K562 (cell line): ENCODE data around the gene RNF224. TPM values are rescaled to one million over a fixed set of nuclear protein-coding genes. Genes with fewer than 3 reads are reported as not detected.
A peak's percentile ranks its signal among the peaks of the same experiment; 100 is the strongest.

Source experiments
- ATAC-seq: fragments of 200-7000 bp; cut with Tn5 transposase; 3 replicates; pipeline ENCODE4 v1.9.1; 2020; ENCODE audit warnings: moderate library complexity
- BruUV-seq: library from RNA; stranded (reverse); fragments of 400-500 nt; replicated peaks from 2 replicates; lab custom pipeline; 2021; lab: Mats Ljungman, UMichigan
- CTCF ChIA-PET: fragments of 300-600 bp; formaldehyde crosslinking; extraction: SDS; loops from one replicate; lab custom pipeline; 2021; ENCODE audit warnings: low intra/inter-chr PET ratio; lab: Yijun Ruan, JAX
- POLR2A ChIA-PET: fragments of 300-600, 350-650 bp; sonication (Branson Sonifier 250); formaldehyde crosslinking; extraction: SDS; loops from one replicate; lab custom pipeline; 2021; ENCODE audit warnings: antibody characterized with exemption, inconsistent platforms; lab: Yijun Ruan, JAX
- DNase-seq, 4 experiments: peaks; one replicate each; pipeline versions ENCODE4 v3.0.0 to v3.0.0-alpha.2; 2011 to 2018; ENCODE audit warnings: low spot score in 3 of 4, mixed read lengths in 3 of 4; ENCODE audit errors: extremely low read depth in 1 of 4
- FAIRE-seq: peaks from 2 replicates; lab custom pipeline; 2011; peaks lifted over from hg19 to GRCh38; lab: Jason Lieb, UNC
- H2AFZ ChIP-seq: 2 replicates; pipeline ENCODE4 v1.6.0; 2011; ENCODE audit warnings: low read depth, low read length, control low read depth, inconsistent platforms
- H3K27ac ChIP-seq: fragments of 200-600 bp; 3 replicates; pipeline ENCODE4 v1.8.0; 2011; ENCODE audit warnings: low read depth, mild to moderate bottlenecking, control low read depth, inconsistent platforms, low read length, moderate library complexity, mixed read lengths; ENCODE audit errors: extremely low read depth
- H3K27me3 ChIP-seq, 2 experiments: fragments of 300-600 bp in 1 of 2; 2 replicates in 1 of 2; 3 replicates in 1 of 2; pipeline versions ENCODE4 v1.6.0 to v1.8.0; 2011; ENCODE audit warnings: inconsistent platforms in 2 of 2, low read length in 2 of 2, mild to moderate bottlenecking in 1 of 2, mixed read lengths in 1 of 2, moderate library complexity in 1 of 2; ENCODE audit not compliant: control insufficient read depth in 2 of 2, insufficient read depth in 2 of 2
- H3K36me3 ChIP-seq: fragments of 300-600 bp; 3 replicates; pipeline ENCODE4 v1.8.0; 2011; ENCODE audit warnings: mild to moderate bottlenecking, low read length, inconsistent platforms; ENCODE audit not compliant: control insufficient read depth, insufficient read depth
- H3K4me1 ChIP-seq, 2 experiments: fragments of 200-600 bp in 1 of 2; replicated peaks in 1 of 2; 2 replicates in 1 of 2; 3 replicates in 1 of 2; pipeline versions ENCODE4 v1.5.1 to v1.8.0; 2011; ENCODE audit warnings: inconsistent platforms in 2 of 2, low read length in 2 of 2, mild to moderate bottlenecking in 1 of 2, mixed read lengths in 1 of 2, moderate library complexity in 1 of 2; ENCODE audit not compliant: control insufficient read depth in 2 of 2, insufficient read depth in 2 of 2
- H3K4me2 ChIP-seq: 2 replicates; pipeline ENCODE4 v1.6.1; 2011; ENCODE audit warnings: low read length, control low read depth, inconsistent platforms, mixed read lengths; ENCODE audit not compliant: insufficient read depth
- H3K4me3 ChIP-seq: fragments of 200-600 bp; sonication (generic), shearing (Covaris generic); 2 replicates; pipeline ENCODE4 v1.5.1; 2016; ENCODE audit warnings: control low read depth, inconsistent platforms
- H3K79me2 ChIP-seq: fragments of 200-600 bp; 3 replicates; pipeline ENCODE4 v1.8.0; 2011; ENCODE audit warnings: low read length, inconsistent platforms; ENCODE audit not compliant: control insufficient read depth, insufficient read depth
- H3K9ac ChIP-seq, 2 experiments: 2 replicates each; pipeline versions ENCODE4 v1.6.0 to v1.6.1; 2011; ENCODE audit warnings: low read depth in 2 of 2, low read length in 2 of 2, control low read depth in 1 of 2, inconsistent platforms in 1 of 2, mild to moderate bottlenecking in 1 of 2, mixed read lengths in 1 of 2; ENCODE audit not compliant: insufficient read depth in 1 of 2
- H3K9me1 ChIP-seq: one replicate; pipeline ENCODE4 v1.6.0; 2011; ENCODE audit warnings: inconsistent platforms, mild to moderate bottlenecking, low read length, moderate library complexity; ENCODE audit not compliant: control insufficient read depth, insufficient read depth
- H3K9me3 ChIP-seq: replicated peaks from 2 replicates; pipeline ENCODE4 v1.5.1; 2011; ENCODE audit warnings: low read depth, low read length, inconsistent platforms; ENCODE audit not compliant: control insufficient read depth, insufficient read depth
- H4K20me1 ChIP-seq: replicated peaks from 2 replicates; pipeline ENCODE4 v1.6.1; 2011; ENCODE audit warnings: low read length, inconsistent platforms, mixed read lengths; ENCODE audit not compliant: control insufficient read depth, insufficient read depth
- CBX2 ChIP-seq: fragments of 200-600 bp; sonication (generic); IDR thresholded peaks from one replicate; pipeline ENCODE4 v1.6.1; 2012; ENCODE audit warnings: mild to moderate bottlenecking, low read length, inconsistent platforms; ENCODE audit not compliant: insufficient read depth, poor library complexity, severe bottlenecking
- FIP1L1 ChIP-seq: fragments of 200-400 bp; formaldehyde crosslinking; IDR thresholded peaks from 2 replicates; pipeline ENCODE4 v1.6.1; 2018; ENCODE audit warnings: mild to moderate bottlenecking, low read depth, low read length; ENCODE audit not compliant: poor library complexity, severe bottlenecking
- NONO ChIP-seq, 2 experiments: fragments of 200-400 bp in 1 of 2; fragments of 450-650 bp in 1 of 2; formaldehyde crosslinking in 1 of 2; IDR thresholded peaks; 2 replicates each; pipeline ENCODE4 v1.6.1; 2017; ENCODE audit warnings: low read depth in 2 of 2, mild to moderate bottlenecking in 2 of 2, moderate library complexity in 2 of 2, low read length in 1 of 2
- PCBP1 ChIP-seq: fragments of 200-400 bp; formaldehyde crosslinking; IDR thresholded peaks from 2 replicates; pipeline ENCODE4 v1.6.1; 2018; ENCODE audit warnings: mild to moderate bottlenecking, low read depth, low read length; ENCODE audit not compliant: poor library complexity, severe bottlenecking
- POLR2G ChIP-seq: fragments of 200-400 bp; formaldehyde crosslinking; IDR thresholded peaks from 2 replicates; pipeline ENCODE4 v1.6.1; 2017; ENCODE audit warnings: low read depth, mild to moderate bottlenecking, antibody characterized with exemption, low read length, moderate library complexity
- ZKSCAN3 ChIP-seq: fragments of 250-450 bp; sonication (Bioruptor Pico); IDR thresholded peaks from 2 replicates; pipeline ENCODE4 v1.4.0; 2020
- WGBS: fragments of 100-300 bp; shearing (Covaris generic); methylation state at CpG from one replicate; pipeline ENCODE4 v1.1.6; 2016; ENCODE audit warnings: low coverage, mixed read lengths; ENCODE audit not compliant: insufficient coverage; ENCODE audit errors: missing lambda C conversion rate; 5-methylcytosine and 5-hydroxymethylcytosine counted together
- in situ Hi-C: fragments of 300-500 bp; cut with MboI; formaldehyde crosslinking; loops from 4 replicates; pipeline ENCODE4 v1.15.0; 2018; ENCODE audit warnings: inconsistent platforms, mixed read lengths
- intact Hi-C: fragments of 100-400 bp; cut with micrococcal nuclease; formaldehyde crosslinking; loops from 2 replicates; pipeline ENCODE4 v1.14.2; 2022
- polyA plus RNA-seq, 8 experiments: library from polyadenylated mRNA; depleted of rRNA in 4 of 8; stranded (reverse) in 5 of 8; unstranded in 3 of 8; fragments of >200 nt; fragmentation: Nextera tagmentation in 2 of 8; fragmentation: Illumina TruSeq in 1 of 8; extraction: Ambion mirVana in 2 of 8; extraction: Trizol in 1 of 8; gene quantifications; 2 replicates each; pipeline versions ENCODE4 v1.2.1 to v1.2.3, GENCODE V29; 2011 to 2014; ENCODE audit warnings: inconsistent platforms in 1 of 8, missing spikeins in 1 of 8
- total RNA-seq, 7 experiments: library from RNA; depleted of rRNA in 6 of 7; stranded (reverse); fragments of >200 nt in 6 of 7; fragmentation: Illumina TruSeq in 2 of 7; extraction: Trizol in 2 of 7; gene quantifications; 2 replicates each; pipeline versions ENCODE4 v1.2.1 to v1.2.3, GENCODE V29; 2011 to 2021; ENCODE audit warnings: low replicate concordance in 1 of 7

RNF224 gene
- total and polyA plus RNA-seq, 9 of the 15 experiments (the other 6 are each of a cell fraction or from before 2014, with no cell fraction given): not detected

DNA sequence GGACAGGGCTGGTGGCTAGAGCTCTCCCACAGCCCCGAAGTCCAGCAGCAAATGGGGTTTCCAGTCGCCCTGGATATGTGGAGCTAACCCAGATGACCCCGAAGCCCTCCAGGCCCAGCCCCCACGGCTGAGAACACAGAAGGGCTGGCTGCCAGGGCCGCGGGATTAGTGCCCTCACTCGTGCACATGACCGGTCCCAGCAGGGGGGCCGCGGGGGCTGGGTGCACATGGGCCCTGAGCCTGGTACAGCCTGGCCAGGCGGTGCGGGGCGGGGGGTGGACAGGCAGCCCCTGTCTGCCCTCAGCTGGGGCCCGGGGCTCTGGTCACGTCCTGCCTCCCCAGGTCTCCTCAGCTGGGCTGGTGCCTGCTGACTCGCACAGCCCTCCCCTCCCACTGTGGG lies 32.9 kb upstream of the RNF224 start:
- H3K79me2 ChIP-seq: peaks cover 49% of the 10 kb centered on the region
- no peaks in the 10 kb centered on the region for H3K9me3 ChIP-seq
- H3K27me3 ChIP-seq: no peaks in the 10 kb centered on the region
- no peak overlapping the region for H2AFZ ChIP-seq
- peak overlapping the region in 1 of 2 experiments; percentile 81; a peak in 2 of 4 replicates for H3K9ac ChIP-seq
- ATAC-seq (no peak), DNase-seq (no peak), FAIRE-seq (no peak)
- POLR2A ChIA-PET: interaction anchor here (0.6 to 1.6 kb wide), 5 partner anchors 10 to 128 kb away, joined by 3 to 9 read pairs (median 7); partner anchors contain the start of genes RNF208 and TUBB4B
- peaks cover 38% of the 10 kb centered on the region; the same call in 1 of the 3 replicates for H3K36me3 ChIP-seq
- peaks cover 5% of the 10 kb centered on the region for H4K20me1 ChIP-seq
- no peak overlapping the region for H3K4me2 ChIP-seq
- no peak for TF ChIP-seq FIP1L1
- no peak for TF ChIP-seq CBX2
- no peak for TF ChIP-seq POLR2G
- TF ChIP-seq NONO (IDR thresholded peaks at IDR 0.05; ENCODE audit: low read depth in 2 of 2, low read length in 1 of 2): no peak
- TF ChIP-seq PCBP1: peak; percentile 19
- TF ChIP-seq ZKSCAN3 (CRISPR knock-in tag): no peak
- intact Hi-C loops: no loop called here
- H3K4me3 ChIP-seq: no peak overlapping the region
- in situ Hi-C loops: no loop called here
- 76% methylated on average over 11 of the region's 16 CpGs for WGBS
- CTCF ChIA-PET: no interaction called here
- no TSS peak for BruUV-seq
- peaks cover 18 to 98% of the 10 kb centered on the region in 2 experiments for H3K4me1 ChIP-seq
- H3K9me1 ChIP-seq: no peaks in the 10 kb centered on the region
- H3K27ac ChIP-seq: no peak overlapping the region
